ENCODE data around the gene NXPE4. TPM values are rescaled to one million over a fixed set of nuclear protein-coding genes. Genes with fewer than 3 reads are reported as not detected.
"Not testable (repeated sequence)": the region's sequence is repeated elsewhere in the genome, so short reads cannot be mapped to it uniquely, and the experiment has no call there.

Gene NXPE4
- total RNA-seq, 2 experiments from 2014 or later = not detected

DNA sequence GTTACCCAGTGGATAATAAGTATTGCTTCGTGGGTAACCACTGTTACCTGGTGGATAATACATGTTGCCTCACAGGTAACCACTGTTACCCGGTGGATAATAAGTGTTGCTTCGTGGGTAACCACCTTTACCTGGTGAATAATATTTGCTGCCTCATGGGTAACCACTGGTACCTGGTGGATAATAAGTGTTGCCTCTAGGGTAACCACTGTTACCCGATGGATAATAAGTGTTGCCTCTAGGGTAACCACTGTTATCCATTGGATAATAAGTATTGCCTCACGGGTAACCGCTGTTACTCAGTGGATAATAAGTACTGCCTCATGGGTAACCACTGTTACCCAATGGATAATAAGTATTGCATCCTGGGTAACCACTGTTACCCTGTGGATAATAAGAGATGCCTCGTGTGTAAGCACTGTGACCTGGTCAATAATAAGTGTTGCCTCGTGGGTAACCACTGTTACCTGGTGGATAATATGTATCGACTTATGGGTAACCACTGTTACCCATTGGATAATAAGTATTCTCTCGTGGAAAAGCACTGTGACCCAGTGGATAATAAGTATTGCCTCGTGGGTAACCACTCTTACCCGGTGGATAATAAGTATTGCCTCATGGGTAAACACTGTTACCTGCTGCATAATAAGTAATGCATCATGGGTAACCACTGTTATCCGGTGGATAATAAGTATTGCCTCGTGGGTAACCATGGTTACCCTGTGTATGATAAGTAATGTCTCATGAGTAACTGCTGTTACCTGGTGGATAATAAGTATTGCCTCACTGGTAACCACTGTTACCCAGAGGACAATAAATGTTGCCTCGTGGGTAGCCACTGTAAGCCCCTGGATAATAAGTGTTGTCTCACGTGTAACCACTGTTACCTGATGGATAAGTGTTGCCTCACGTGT lies 20.1 kb upstream of the NXPE4 start:
- H3K36me3 Mint-ChIP-seq = no peaks in the 10 kb centered on the region
- POLR2A ChIA-PET = no interaction called here
- no peak overlapping the region for H3K4me3 Mint-ChIP-seq
- DNase-seq = no peak
- H3K9me3 Mint-ChIP-seq = peaks cover 7% of the 10 kb centered on the region
- no peak overlapping the region for H3K27ac Mint-ChIP-seq
- no peak for ATAC-seq (ENCODE audit: low read depth)
- H3K27me3 Mint-ChIP-seq = no peaks in the 10 kb centered on the region
- no peaks in the 10 kb centered on the region for H3K4me1 Mint-ChIP-seq

DNA sequence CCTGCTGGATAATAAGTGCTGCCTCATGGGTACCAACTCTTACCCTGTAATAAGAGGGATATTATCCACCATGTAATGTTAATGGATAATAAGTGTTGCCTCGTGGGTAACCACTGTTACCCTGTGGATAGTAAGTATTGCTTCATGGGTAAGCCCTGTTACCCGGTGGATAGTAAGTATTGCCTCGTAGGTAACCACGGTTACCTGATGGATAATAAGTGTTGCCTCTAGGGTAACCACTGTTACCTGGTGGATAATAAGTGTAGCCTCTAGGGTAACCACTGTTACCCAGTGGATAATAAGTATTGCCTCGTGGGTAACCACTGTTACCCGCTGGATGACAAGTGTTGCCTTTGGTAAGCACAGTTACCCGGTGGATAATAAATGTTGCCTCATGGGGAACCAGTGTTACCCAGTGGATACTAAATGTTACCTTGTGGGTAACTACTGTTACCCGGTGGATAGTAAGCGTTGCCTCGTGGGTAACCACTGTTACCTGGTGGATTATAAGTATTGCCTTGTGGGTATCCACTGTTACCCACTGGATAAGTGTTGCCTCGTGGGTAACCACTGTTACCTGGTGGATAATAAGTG lies 18.6 kb upstream of the NXPE4 start:
- no peaks in the 10 kb centered on the region for H3K27me3 Mint-ChIP-seq
- no peak overlapping the region for H3K27ac Mint-ChIP-seq
- no peak for DNase-seq
- H3K4me1 Mint-ChIP-seq = no peaks in the 10 kb centered on the region
- no peak overlapping the region for H3K4me3 Mint-ChIP-seq
- peaks cover 5% of the 10 kb centered on the region for H3K9me3 Mint-ChIP-seq
- POLR2A ChIA-PET = no interaction called here
- no peak for ATAC-seq (ENCODE audit: low read depth)
- H3K36me3 Mint-ChIP-seq = no peaks in the 10 kb centered on the region

DNA sequence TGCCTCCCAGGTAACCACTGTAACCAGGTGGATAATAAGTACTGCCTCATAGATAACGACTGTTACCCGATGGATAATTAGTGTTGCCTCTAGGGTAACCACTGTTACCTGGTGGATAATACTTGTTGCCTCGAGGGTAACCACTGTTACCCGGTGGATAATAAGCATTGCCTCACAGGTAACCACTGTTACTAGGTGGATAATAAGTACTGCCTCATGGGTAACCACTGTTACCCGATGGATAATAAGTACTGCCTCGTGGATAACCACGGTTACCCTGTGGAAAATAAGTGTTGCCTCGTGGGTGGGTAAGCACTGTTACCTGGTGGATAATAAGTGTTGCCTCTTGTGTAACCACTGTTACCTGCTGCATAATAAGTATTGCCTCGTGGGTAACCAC lies 17.5 kb upstream of the NXPE4 start:
- H3K9me3 Mint-ChIP-seq; H3K36me3 Mint-ChIP-seq; H3K4me1 Mint-ChIP-seq; H3K27me3 Mint-ChIP-seq; H3K4me3 Mint-ChIP-seq; H3K27ac Mint-ChIP-seq; ATAC-seq (ENCODE audit: low read depth); DNase-seq; POLR2A ChIA-PET: not testable (repeated sequence)

DNA sequence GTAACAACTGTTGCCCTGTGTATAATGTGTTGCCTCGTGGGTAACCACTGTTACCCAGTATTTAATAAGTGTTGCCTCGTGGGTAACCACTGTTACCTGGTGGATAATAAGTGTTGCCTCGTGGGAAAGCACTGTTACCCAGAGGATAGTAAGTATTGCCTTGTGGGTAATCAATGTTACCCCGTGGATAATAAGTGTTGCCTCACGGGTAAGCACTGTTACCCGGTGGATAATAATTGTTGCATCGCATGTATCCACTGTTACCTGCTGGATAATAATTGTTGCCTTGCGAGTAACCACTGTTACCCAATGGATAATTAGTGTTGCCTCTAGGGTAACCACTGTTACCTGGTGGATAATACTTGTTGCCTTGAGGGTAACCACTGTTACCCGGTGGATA lies 17.1 kb upstream of the NXPE4 start:
- no peak overlapping the region for H3K4me3 Mint-ChIP-seq
- no peak overlapping the region for H3K27ac Mint-ChIP-seq
- DNase-seq (no peak), ATAC-seq (ENCODE audit: low read depth) (no peak)
- H3K36me3 Mint-ChIP-seq = no peaks in the 10 kb centered on the region
- H3K4me1 Mint-ChIP-seq = no peaks in the 10 kb centered on the region
- no peaks in the 10 kb centered on the region for H3K27me3 Mint-ChIP-seq
- H3K9me3 Mint-ChIP-seq = peaks cover 5% of the 10 kb centered on the region
- POLR2A ChIA-PET = no interaction called here

DNA sequence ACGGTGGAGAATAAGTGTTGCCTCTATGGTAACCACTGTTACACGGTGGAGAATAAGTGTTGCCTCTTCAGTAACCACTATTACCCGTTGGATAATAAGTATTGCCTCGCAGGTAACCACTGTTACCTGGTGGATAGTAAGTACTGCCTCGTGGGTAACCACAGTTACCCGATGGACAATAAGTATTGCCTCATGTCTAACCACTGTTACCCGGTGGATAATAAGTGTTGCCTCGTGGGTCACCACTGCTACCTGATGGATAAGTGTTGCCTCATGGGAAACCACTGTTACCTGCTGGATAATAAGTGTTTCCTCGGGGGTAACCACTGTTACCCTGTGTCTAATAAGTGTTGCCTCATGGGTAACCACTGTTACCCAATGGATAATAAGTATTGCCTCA lies 16.6 kb upstream of the NXPE4 start:
- ATAC-seq (ENCODE audit: low read depth); H3K36me3 Mint-ChIP-seq; H3K9me3 Mint-ChIP-seq; H3K4me1 Mint-ChIP-seq; H3K4me3 Mint-ChIP-seq; POLR2A ChIA-PET; DNase-seq; H3K27me3 Mint-ChIP-seq; H3K27ac Mint-ChIP-seq: not testable (repeated sequence)

DNA sequence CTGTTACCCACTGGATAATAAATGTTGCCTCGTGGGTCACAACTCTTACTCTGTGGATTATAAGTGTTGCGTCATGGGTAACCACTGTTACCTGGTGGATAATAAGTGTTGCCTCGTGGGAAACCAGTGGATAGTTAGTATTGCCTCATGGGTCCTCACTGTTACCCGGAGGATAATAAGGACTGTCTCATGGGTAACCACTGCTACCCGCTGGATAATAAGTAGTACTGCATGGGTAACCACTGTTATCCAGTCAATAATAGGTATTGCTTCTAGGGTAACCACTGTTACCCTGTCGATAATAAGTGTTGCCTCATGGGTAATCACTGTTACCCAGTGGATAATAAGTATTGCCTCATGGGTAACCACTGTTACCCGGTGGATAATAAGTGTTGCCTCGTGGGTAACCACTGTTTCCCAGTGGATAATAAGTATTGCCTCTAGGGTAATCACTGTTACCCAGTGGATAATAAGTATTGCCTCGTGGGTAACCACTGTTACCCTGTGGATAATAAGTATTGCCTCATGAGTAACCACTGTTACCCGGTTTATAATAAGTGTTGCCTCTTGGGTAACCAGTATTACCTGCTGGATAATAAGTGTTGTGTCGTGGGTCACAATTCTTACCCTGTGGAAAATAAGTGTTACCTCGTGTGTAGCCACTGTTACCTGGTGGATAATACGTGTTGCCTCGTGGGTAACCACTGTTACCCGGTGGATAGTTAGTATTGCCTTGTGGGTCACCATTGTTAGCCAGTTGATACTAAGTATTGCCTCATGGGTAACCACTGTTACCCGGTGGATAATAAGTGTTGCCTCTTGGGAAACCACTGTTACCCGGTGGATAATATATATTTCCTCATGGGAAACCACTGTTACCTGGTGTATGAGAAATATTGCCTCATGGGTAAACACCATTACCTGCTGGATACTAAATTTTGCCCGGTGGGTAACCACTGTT lies 15.7 kb upstream of the NXPE4 start:
- Mint-ChIP-seq H3K4me1 (no peaks in the 10 kb centered on the region), H3K27me3 (no peaks in the 10 kb centered on the region), H3K27ac (no peak overlapping the region), H3K4me3 (no peak overlapping the region), H3K36me3 (no peaks in the 10 kb centered on the region), H3K9me3 (peaks cover 10% of the 10 kb centered on the region)
- POLR2A ChIA-PET = no interaction called here
- ATAC-seq (ENCODE audit: low read depth) = no peak
- DNase-seq = no peak

DNA sequence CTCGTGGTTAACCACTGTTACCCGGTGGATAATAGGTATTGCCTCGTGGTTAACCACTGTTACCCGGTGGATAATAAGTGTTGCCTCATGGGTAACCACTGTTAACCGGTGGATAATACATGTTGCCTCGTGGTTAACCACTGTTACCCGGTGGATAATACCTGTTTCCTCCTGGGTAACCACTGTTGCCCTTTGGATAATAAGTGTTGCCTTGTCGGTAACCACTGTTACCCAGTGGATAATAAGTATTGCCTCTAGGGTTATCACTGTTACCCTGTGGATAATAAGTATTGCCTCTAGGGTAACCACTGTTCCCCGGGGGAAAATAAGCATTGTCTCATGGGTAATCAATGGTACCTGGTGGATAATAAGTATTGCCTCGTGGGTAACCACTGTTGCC lies 15.0 kb upstream of the NXPE4 start:
- Mint-ChIP-seq H3K4me3 (no peak overlapping the region), H3K4me1 (no peaks in the 10 kb centered on the region), H3K9me3 (peaks cover 10% of the 10 kb centered on the region), H3K36me3 (no peaks in the 10 kb centered on the region), H3K27me3 (no peaks in the 10 kb centered on the region), H3K27ac (no peak overlapping the region)
- no peak for ATAC-seq (ENCODE audit: low read depth)
- no peak for DNase-seq
- POLR2A ChIA-PET = no interaction called here

DNA sequence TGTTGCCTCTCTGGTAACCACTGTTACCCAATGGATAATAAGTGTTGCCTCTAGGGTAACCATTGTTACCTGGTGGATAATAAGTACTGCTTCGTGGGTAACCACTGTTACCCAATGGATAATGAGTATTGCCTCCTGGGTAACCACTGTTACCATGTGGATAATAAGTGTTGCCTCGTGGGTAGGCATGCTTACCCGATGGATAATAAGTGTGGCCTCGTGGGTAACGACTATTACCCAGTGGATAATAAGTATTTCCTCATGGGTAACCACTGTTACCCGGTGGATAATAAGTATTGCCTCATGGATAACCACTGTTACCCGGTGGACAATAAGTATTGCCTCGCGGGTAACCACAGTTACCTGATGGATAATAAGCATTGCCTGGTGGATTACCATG lies 13.8 kb upstream of the NXPE4 start:
- DNase-seq (no peak), ATAC-seq (ENCODE audit: low read depth) (no peak)
- Mint-ChIP-seq H3K27ac (no peak overlapping the region), H3K4me3 (no peak overlapping the region), H3K4me1 (no peaks in the 10 kb centered on the region), H3K36me3 (no peaks in the 10 kb centered on the region), H3K9me3 (peaks cover 10% of the 10 kb centered on the region), H3K27me3 (no peaks in the 10 kb centered on the region)
- POLR2A ChIA-PET = no interaction called here

DNA sequence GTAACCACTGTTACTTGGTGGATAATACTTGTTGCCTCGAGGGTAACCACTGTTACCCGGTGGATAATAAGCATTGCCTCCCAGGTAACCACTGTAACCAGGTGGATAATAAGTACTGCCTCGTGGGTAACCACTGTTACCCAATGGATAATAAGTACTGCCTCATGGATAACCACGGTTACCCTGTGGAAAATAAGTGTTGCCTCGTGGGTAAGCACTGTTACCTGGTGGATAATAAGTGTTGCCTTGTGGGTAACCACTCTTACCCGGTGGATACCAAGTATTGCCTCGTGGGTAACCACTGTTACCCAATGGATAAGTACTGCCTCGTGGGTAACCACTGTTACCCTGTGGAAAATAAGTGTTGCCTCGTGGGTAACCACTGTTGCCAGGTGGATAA lies 13.0 kb upstream of the NXPE4 start:
- DNase-seq; ATAC-seq (ENCODE audit: low read depth); H3K36me3 Mint-ChIP-seq; H3K4me1 Mint-ChIP-seq; POLR2A ChIA-PET; H3K4me3 Mint-ChIP-seq; H3K27ac Mint-ChIP-seq; H3K27me3 Mint-ChIP-seq: not testable (repeated sequence)
- peaks cover 10% of the 10 kb centered on the region for H3K9me3 Mint-ChIP-seq

DNA sequence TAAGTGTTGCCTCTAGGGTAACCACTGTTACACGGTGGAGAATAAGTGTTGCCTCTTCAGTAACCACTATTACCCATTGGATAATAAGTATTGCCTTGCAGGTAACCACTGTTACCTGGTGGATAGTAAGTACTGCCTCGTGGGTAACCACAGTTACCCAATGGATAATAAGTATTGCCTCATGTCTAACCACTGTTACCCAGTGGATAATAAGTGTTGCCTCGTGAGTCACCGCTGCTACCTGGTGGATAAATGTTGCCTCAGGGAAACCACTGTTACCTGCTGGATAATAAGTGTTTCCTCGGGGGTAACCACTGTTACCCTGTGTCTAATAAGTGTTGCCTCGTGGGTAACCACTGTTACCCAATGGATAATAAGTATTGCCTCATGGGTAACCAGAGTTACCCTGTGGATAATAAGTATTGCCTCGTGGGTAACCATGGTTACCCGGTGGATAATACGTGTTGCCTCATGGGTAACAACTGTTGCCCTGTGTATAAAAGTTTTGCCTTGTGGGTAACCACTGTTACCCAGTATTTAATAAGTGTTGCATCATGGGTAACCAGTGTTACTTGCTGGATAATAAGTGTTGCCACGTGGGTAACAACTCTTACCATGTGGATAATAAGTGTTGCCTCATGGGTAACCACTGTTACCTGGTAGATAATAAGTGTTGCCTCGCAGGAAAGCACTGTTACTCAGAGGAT lies 12.3 kb upstream of the NXPE4 start:
- no peaks in the 10 kb centered on the region for H3K27me3 Mint-ChIP-seq
- no peak overlapping the region for H3K4me3 Mint-ChIP-seq
- POLR2A ChIA-PET = no interaction called here
- no peaks in the 10 kb centered on the region for H3K36me3 Mint-ChIP-seq
- DNase-seq (no peak), ATAC-seq (ENCODE audit: low read depth) (no peak)
- H3K9me3 Mint-ChIP-seq = peaks cover 12% of the 10 kb centered on the region
- no peaks in the 10 kb centered on the region for H3K4me1 Mint-ChIP-seq
- no peak overlapping the region for H3K27ac Mint-ChIP-seq

DNA sequence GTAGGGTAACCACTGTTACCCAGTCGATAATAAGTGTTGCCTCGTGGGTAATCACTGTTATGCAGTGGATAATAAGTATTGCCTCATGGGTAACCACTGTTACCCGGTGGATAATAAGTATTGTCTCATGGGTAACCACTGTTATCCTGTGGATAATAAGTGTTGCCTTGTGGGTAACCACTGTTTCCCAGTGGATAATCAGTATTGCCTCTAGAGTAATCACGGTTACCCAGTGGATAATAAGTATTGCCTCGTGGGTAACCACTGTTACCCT lies 11.2 kb upstream of the NXPE4 start:
- H3K4me1 Mint-ChIP-seq; DNase-seq; H3K9me3 Mint-ChIP-seq; POLR2A ChIA-PET; H3K27me3 Mint-ChIP-seq; H3K27ac Mint-ChIP-seq; ATAC-seq (ENCODE audit: low read depth); H3K4me3 Mint-ChIP-seq; H3K36me3 Mint-ChIP-seq: not testable (repeated sequence)

DNA sequence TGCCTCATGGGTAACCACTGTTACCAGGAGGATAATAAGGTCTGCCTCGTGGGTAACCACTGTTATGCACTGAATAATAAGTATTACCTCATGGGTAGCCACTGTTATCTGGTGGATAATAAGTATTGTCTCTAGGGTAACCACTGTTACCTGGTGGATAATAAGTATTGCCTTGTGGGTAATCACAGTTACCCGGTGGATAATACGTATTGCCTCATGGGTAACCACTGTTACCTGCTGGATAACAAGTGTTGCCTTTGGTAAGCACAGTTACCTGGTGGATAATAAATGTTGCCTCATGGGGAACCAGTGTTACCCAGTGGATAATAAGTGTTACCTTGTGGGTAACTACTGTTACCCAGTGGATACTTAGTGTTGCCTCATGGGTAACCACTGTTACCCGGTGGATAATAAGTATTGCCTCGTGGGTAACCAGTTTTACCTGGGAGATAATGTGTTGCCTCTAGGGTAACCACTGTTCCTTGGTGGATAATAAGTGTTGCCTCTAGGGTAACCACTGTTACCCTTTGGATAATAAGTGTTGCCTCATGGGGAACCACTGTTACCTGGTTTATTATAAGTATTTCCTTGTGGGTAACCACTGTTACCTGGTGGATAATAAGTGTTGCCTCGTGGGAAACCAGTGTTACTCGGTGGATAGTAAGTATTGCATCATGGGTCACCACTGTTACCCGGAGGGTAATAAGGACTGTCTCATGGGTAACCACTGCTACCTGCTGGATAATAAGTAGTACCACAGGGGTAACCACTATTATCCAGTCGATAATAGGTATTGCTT lies 10.6 kb upstream of the NXPE4 start:
- DNase-seq (no peak), ATAC-seq (ENCODE audit: low read depth) (no peak)
- no peak overlapping the region for H3K27ac Mint-ChIP-seq

DNA sequence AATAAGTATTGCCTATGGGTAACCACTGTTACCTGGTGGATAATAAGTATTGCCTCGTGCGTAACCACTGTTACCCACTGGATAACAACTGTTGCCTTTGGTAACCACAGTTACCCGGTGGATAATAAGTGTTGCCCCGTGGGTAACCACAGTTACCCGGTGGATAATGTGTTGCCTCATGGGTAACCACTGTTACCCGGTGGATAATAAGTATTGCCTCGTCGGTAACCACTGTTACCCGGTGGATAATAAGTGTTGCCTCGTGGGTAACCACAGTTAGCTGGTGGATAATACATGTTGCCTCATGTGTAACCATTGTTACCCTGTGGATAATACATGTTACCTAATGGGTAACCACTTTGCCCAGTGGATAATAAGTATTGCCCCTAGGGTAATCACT lies 9.8 kb upstream of the NXPE4 start:
- no peak for ATAC-seq (ENCODE audit: low read depth)

More for the DNA sequence above, 10.6 kb upstream of the NXPE4 start:
- POLR2A ChIA-PET = no interaction called here
- Mint-ChIP-seq H3K4me3 (no peak overlapping the region), H3K9me3 (peaks cover 9% of the 10 kb centered on the region), H3K36me3 (no peaks in the 10 kb centered on the region), H3K4me1 (no peaks in the 10 kb centered on the region), H3K27me3 (no peaks in the 10 kb centered on the region)

More for the DNA sequence above, 9.8 kb upstream of the NXPE4 start:
- no peaks in the 10 kb centered on the region for H3K36me3 Mint-ChIP-seq
- DNase-seq = no peak
- POLR2A ChIA-PET = no interaction called here
- no peaks in the 10 kb centered on the region for H3K4me1 Mint-ChIP-seq
- H3K4me3 Mint-ChIP-seq = no peak overlapping the region
- peaks cover 7% of the 10 kb centered on the region for H3K9me3 Mint-ChIP-seq
- H3K27me3 Mint-ChIP-seq = no peaks in the 10 kb centered on the region
- H3K27ac Mint-ChIP-seq = no peak overlapping the region
